ENCODE measurements around the gene CTDSPL. TPM values are rescaled to one million over a fixed set of nuclear protein-coding genes. Genes with fewer than 3 reads are reported as not detected.

CTDSPL gene
- polyA plus RNA-seq, 1 of the 3 experiments (the other 2 are of a cell fraction) = 22.1 TPM

DNA sequence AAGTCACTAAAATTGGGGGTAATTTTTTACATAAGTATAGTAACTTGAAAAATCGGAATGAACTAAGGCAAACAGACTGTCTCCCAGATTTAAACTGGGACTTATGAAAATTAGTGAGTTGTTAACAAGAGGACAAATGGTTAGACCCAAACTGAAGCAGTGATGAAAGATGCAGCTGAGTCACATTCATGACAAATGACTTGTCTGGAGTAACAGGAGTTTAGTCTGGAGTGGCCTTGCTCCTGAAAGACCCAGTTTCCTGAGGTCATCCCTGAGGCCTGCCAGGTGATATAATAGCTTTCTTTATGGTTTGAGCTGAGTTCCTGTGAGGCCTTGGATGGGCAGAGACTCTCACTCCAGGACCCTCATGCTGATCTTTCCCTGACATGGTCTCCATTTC is 9.6 kb upstream of the CTDSPL start:
- no peak for DNase-seq
- Histone ChIP-seq H3K9me3 (no peaks in the 10 kb centered on the region), H3K27ac (ENCODE audit: low read depth in 2 of 2, low read length in 1 of 2) (no peak overlapping the region), H3K9ac (no peak overlapping the region), H3K4me2 (no peak overlapping the region), H3K36me3 (replicated peaks in 1 of 2; ENCODE audit: control insufficient read depth in 1 of 2, insufficient read depth in 2 of 2, low read length in 1 of 2) (peaks cover 4 to 5% of the 10 kb centered on the region in 2 experiments), H3K79me2 (ENCODE audit: insufficient read depth) (no peaks in the 10 kb centered on the region), H3K4me3 (ENCODE audit: low read depth in 2 of 2, low read length in 1 of 2) (no peak overlapping the region), H4K20me1 (ENCODE audit: insufficient read depth) (no peaks in the 10 kb centered on the region), H3K27me3 (ENCODE audit: insufficient read depth) (no peaks in the 10 kb centered on the region), H3K4me1 (ENCODE audit: control insufficient read depth in 1 of 2, insufficient read depth in 2 of 2, low read depth in 1 of 2, low read length in 1 of 2) (no peaks in the 10 kb centered on the region; a peak in 1 of 4 replicates), H3F3A (replicated peaks; ENCODE audit: insufficient read depth) (peaks cover 3% of the 10 kb centered on the region), H3K9me2 (no peaks in the 10 kb centered on the region), H2AFZ (ENCODE audit: low read depth) (no peak overlapping the region)
- no peak for TF ChIP-seq SMC3 (IDR thresholded peaks at IDR 0.05; ENCODE audit: low read depth, low read length)
- no peak for TF ChIP-seq FOXJ3 (CRISPR knock-in tag; IDR thresholded peaks at IDR 0.05)
- TF ChIP-seq RFX5 (IDR thresholded peaks at IDR 0.05; ENCODE audit: low read length) = no peak
- TF ChIP-seq RAD21 (IDR thresholded peaks at IDR 0.05; ENCODE audit: low read length) = no peak
- TF ChIP-seq RCOR1 (IDR thresholded peaks at IDR 0.05; ENCODE audit: low read length) = no peak
- no peak for TF ChIP-seq NRF1 (IDR thresholded peaks at IDR 0.05; ENCODE audit: low read depth, low read length)
- no peak for TF ChIP-seq MAX (IDR thresholded peaks at IDR 0.05; ENCODE audit: low read depth)
- no peak for TF ChIP-seq FOXM1 (IDR thresholded peaks at IDR 0.05; ENCODE audit: low read depth)
- 0 out of 2 replicates have a peak, but pooled peaks have one; percentile 8 for TF ChIP-seq FOSL2 (IDR thresholded peaks at IDR 0.05; ENCODE audit: borderline replicate concordance, low read depth)
- no peak for TF ChIP-seq POLR2AphosphoS5 (IDR thresholded peaks at IDR 0.05; ENCODE audit: low read depth, low read length)
- TF ChIP-seq, protein P1, sequence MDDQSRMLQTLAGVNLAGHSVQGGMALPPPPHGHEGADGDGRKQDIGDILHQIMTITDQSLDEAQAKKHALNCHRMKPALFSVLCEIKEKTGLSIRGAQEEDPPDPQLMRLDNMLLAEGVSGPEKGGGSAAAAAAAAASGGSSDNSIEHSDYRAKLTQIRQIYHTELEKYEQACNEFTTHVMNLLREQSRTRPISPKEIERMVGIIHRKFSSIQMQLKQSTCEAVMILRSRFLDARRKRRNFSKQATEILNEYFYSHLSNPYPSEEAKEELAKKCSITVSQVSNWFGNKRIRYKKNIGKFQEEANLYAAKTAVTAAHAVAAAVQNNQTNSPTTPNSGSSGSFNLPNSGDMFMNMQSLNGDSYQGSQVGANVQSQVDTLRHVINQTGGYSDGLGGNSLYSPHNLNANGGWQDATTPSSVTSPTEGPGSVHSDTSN (IDR thresholded peaks at IDR 0.05) = peak; percentile 61
- no peak for TF ChIP-seq TCF12 (IDR thresholded peaks at IDR 0.05)
- TF ChIP-seq MEF2A (IDR thresholded peaks at IDR 0.05; ENCODE audit: borderline replicate concordance, low read depth) = no peak
- TF ChIP-seq YY1 (IDR thresholded peaks at IDR 0.05; ENCODE audit: low read depth) = no peak
- WGBS (ENCODE audit: low lambda C conversion rate) = 96% methylated on average over 1 of the region's 1 CpG
- CTCF ChIA-PET = interaction anchor here (1.0 to 4.6 kb wide), 2 partner anchors 20 to 151 kb away, joined by 3 to 77 read pairs; no protein-coding TSS in a partner anchor
- POLR2A ChIA-PET = no interaction called here

GRCh38 chr3:37852771-37853170 is 8.9 kb upstream of the CTDSPL start:
- no peaks in the 10 kb centered on the region for H3K27me3 ChIP-seq (ENCODE audit: insufficient read depth)
- no peak overlapping the region for H2AFZ ChIP-seq (ENCODE audit: low read depth)
- H3K9ac ChIP-seq = no peak overlapping the region
- H3K79me2 ChIP-seq (ENCODE audit: insufficient read depth) = no peaks in the 10 kb centered on the region
- H3F3A ChIP-seq (replicated peaks; ENCODE audit: insufficient read depth) = peaks cover 3% of the 10 kb centered on the region
- no peaks in the 10 kb centered on the region for H3K9me3 ChIP-seq
- H3K4me1 ChIP-seq (ENCODE audit: control insufficient read depth in 1 of 2, insufficient read depth in 2 of 2, low read depth in 1 of 2, low read length in 1 of 2) = no peaks in the 10 kb centered on the region; a peak in 1 of 4 replicates
- POLR2A ChIA-PET = no interaction called here
- H3K4me2 ChIP-seq = no peak overlapping the region
- CTCF ChIA-PET = interaction anchor here (1.0 to 4.6 kb wide), 2 partner anchors 20 to 150 kb away, joined by 3 to 77 read pairs; no protein-coding TSS in a partner anchor
- 100% methylated on average over 1 of the region's 1 CpG for WGBS (ENCODE audit: low lambda C conversion rate)
- no peak overlapping the region for H3K27ac ChIP-seq (ENCODE audit: low read depth in 2 of 2, low read length in 1 of 2)
- H4K20me1 ChIP-seq (ENCODE audit: insufficient read depth) = no peaks in the 10 kb centered on the region
- peaks cover 4 to 5% of the 10 kb centered on the region in 2 experiments for H3K36me3 ChIP-seq (replicated peaks in 1 of 2; ENCODE audit: control insufficient read depth in 1 of 2, insufficient read depth in 2 of 2, low read length in 1 of 2)
- H3K4me3 ChIP-seq (ENCODE audit: low read depth in 2 of 2, low read length in 1 of 2) = no peak overlapping the region
- no peak for DNase-seq
- no peak for TF ChIP-seq RAD21 (IDR thresholded peaks at IDR 0.05; ENCODE audit: low read length)
- TF ChIP-seq GABPA (IDR thresholded peaks at IDR 0.05; ENCODE audit: low read depth) = no peak
- TF ChIP-seq SIN3A (IDR thresholded peaks at IDR 0.05; ENCODE audit: borderline replicate concordance, low read depth, low read length) = no peak
- no peak for TF ChIP-seq JUND (IDR thresholded peaks at IDR 0.05)
- TF ChIP-seq, protein P2, sequence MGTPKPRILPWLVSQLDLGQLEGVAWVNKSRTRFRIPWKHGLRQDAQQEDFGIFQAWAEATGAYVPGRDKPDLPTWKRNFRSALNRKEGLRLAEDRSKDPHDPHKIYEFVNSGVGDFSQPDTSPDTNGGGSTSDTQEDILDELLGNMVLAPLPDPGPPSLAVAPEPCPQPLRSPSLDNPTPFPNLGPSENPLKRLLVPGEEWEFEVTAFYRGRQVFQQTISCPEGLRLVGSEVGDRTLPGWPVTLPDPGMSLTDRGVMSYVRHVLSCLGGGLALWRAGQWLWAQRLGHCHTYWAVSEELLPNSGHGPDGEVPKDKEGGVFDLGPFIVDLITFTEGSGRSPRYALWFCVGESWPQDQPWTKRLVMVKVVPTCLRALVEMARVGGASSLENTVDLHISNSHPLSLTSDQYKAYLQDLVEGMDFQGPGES (IDR thresholded peaks at IDR 0.05; ENCODE audit: low read depth, low read length) = no peak
- no peak for TF ChIP-seq ELF1 (IDR thresholded peaks at IDR 0.05)
- no peak for TF ChIP-seq MEF2A (IDR thresholded peaks at IDR 0.05; ENCODE audit: borderline replicate concordance, low read depth)
- no peak for TF ChIP-seq TEAD4 (IDR thresholded peaks at IDR 0.05; ENCODE audit: borderline replicate concordance, insufficient read depth)
- TF ChIP-seq FOSL2 (IDR thresholded peaks at IDR 0.05; ENCODE audit: borderline replicate concordance, low read depth) = no peak
- no peak for TF ChIP-seq TCF12 (IDR thresholded peaks at IDR 0.05)
- TF ChIP-seq RFX5 (IDR thresholded peaks at IDR 0.05; ENCODE audit: low read length) = no peak
- TF ChIP-seq TAF1 (IDR thresholded peaks at IDR 0.05; ENCODE audit: borderline replicate concordance, low read depth, low read length) = no peak
- TF ChIP-seq SMC3 (IDR thresholded peaks at IDR 0.05; ENCODE audit: low read depth, low read length) = no peak
- TF ChIP-seq, protein P1 (IDR thresholded peaks at IDR 0.05) = no peak
- TF ChIP-seq RCOR1 (IDR thresholded peaks at IDR 0.05; ENCODE audit: low read length) = no peak
- TF ChIP-seq CHD2 (IDR thresholded peaks at IDR 0.05; ENCODE audit: low read length, partially characterized antibody) = no peak
- no peak for TF ChIP-seq NFIC (IDR thresholded peaks at IDR 0.05; ENCODE audit: borderline replicate concordance)
- TF ChIP-seq EP300 (IDR thresholded peaks at IDR 0.05; ENCODE audit: borderline replicate concordance in 1 of 2, low read depth in 1 of 2, low read length in 1 of 2) = no peak
- TF ChIP-seq MAX (IDR thresholded peaks at IDR 0.05; ENCODE audit: low read depth) = no peak
- no peak for TF ChIP-seq FOXJ3 (CRISPR knock-in tag; IDR thresholded peaks at IDR 0.05)
- no peaks in the 10 kb centered on the region for H3K9me2 ChIP-seq

All from SK-N-SH (cell line).